ENCODE results near the gene CCDC51. TPM values are rescaled to one million over a fixed set of nuclear protein-coding genes. Genes with fewer than 3 reads are reported as not detected.
A peak's percentile ranks its signal among the peaks of the same experiment; 100 is the strongest.

The CCDC51 gene
- total and polyA plus RNA-seq, 2 of the 13 experiments (the other 11 are each of a cell fraction or from before 2014, with no cell fraction given): 18.1 to 29.4 TPM

- TF ChIP-seq REPIN1 (CRISPR knock-in tag; IDR thresholded peaks at IDR 0.05; ENCODE audit: borderline replicate concordance, low read depth): no peak
- TF ChIP-seq ZNF569 (CRISPR knock-in tag; IDR thresholded peaks at IDR 0.05; ENCODE audit: borderline replicate concordance): no peak
- 0 out of 2 replicates have a peak, but pooled peaks have one; percentile 13 for TF ChIP-seq RBFOX2 (IDR thresholded peaks at IDR 0.05; ENCODE audit: low read depth, low read length)
- no peak for TF ChIP-seq NR2C2 (CRISPR knock-in tag; IDR thresholded peaks at IDR 0.05; ENCODE audit: borderline replicate concordance)
- TF ChIP-seq ZBTB1 (CRISPR knock-in tag; IDR thresholded peaks at IDR 0.05; ENCODE audit: borderline replicate concordance): no peak
- TF ChIP-seq ZNF274 (CRISPR knock-in tag; IDR thresholded peaks at IDR 0.05): peak; percentile 46; the same call in 1 of the 2 replicates
- no peak for TF ChIP-seq ZNF281 (CRISPR knock-in tag; IDR thresholded peaks at IDR 0.05; ENCODE audit: borderline replicate concordance)
- TF ChIP-seq ZNF512B (CRISPR knock-in tag; IDR thresholded peaks at IDR 0.05; ENCODE audit: borderline replicate concordance): no peak
- no peak for TF ChIP-seq REXO4 (CRISPR knock-in tag; IDR thresholded peaks at IDR 0.05; ENCODE audit: borderline replicate concordance)
- TF ChIP-seq PREB (CRISPR knock-in tag; IDR thresholded peaks at IDR 0.05): no peak
- no peak for TF ChIP-seq ZFP36L1 (CRISPR knock-in tag; IDR thresholded peaks at IDR 0.05)
- TF ChIP-seq SP4 (CRISPR knock-in tag; IDR thresholded peaks at IDR 0.05): no peak
Observed at GRCh38 chr3:48466386-48467109, 26.6 kb upstream of the CCDC51 start (continued).

Data from HepG2 (cell line).